CD4-positive, CD25-positive, alpha-beta regulatory T cell (primary cell): Measurements from ENCODE around the gene ZNRF3. TPM values are rescaled to one million over a fixed set of nuclear protein-coding genes. Genes with fewer than 3 reads are reported as not detected.

Experiments used
- ATAC-seq, 2 donors: fragments of 150-1000 bp; cut with Tn5 transposase; one replicate each; pipeline ENCODE4 v1.10.0; 2021; ENCODE audit warnings: low read depth in 2 of 2, moderate number of reproducible peaks in 2 of 2, moderate library complexity in 1 of 2
- DNase-seq, 3 donors: peaks; one replicate each; pipeline versions ENCODE4 v3.0.0 to v3.0.0-alpha.2; 2012 to 2022; ENCODE audit warnings: mixed read lengths in 1 of 3
- H3K27ac ChIP-seq: one replicate; pipeline ENCODE4 v1.7.0; 2013; ENCODE audit warnings: mild to moderate bottlenecking, low read length; ENCODE audit not compliant: insufficient read depth, poor library complexity, severe bottlenecking
- H3K27me3 ChIP-seq: one replicate; pipeline ENCODE4 v1.7.0; 2013; ENCODE audit warnings: low read length; ENCODE audit not compliant: control insufficient read depth, insufficient read depth
- H3K36me3 ChIP-seq: one replicate; pipeline ENCODE4 v1.7.0; 2013; ENCODE audit warnings: mild to moderate bottlenecking, low read length, moderate library complexity; ENCODE audit not compliant: control insufficient read depth, insufficient read depth
- H3K4me1 ChIP-seq: 2 replicates; pipeline ENCODE4 v1.7.0; 2013; ENCODE audit warnings: mild to moderate bottlenecking, low read length; ENCODE audit not compliant: insufficient read depth, control insufficient read depth, poor library complexity, severe bottlenecking
- H3K4me3 ChIP-seq: one replicate; pipeline ENCODE4 v1.7.0; 2013; ENCODE audit warnings: low read depth, mild to moderate bottlenecking, low read length, moderate library complexity
- H3K9me3 ChIP-seq, 2 experiments: 1 replicate in 1 of 2; 2 replicates in 1 of 2; pipeline ENCODE4 v1.7.0; 2013; ENCODE audit warnings: low read length in 2 of 2, mild to moderate bottlenecking in 1 of 2, moderate library complexity in 1 of 2; ENCODE audit not compliant: control insufficient read depth in 2 of 2
- H3K27ac Mint-ChIP-seq, 3 donors: one replicate each; pipeline ENCODE4 v1.8.0; 2020 to 2022; ENCODE audit warnings: mild to moderate bottlenecking in 3 of 3, mixed read lengths in 3 of 3, moderate library complexity in 2 of 3
- H3K27me3 Mint-ChIP-seq: one replicate; pipeline ENCODE4 v1.8.0; 2022; ENCODE audit warnings: mild to moderate bottlenecking, mixed read lengths
- H3K36me3 Mint-ChIP-seq: one replicate; pipeline ENCODE4 v1.8.0; 2020; ENCODE audit warnings: mixed read lengths
- H3K4me1 Mint-ChIP-seq, 4 donors: one replicate each; pipeline ENCODE4 v1.8.0; 2020 to 2022; ENCODE audit warnings: mixed read lengths in 4 of 4, mild to moderate bottlenecking in 1 of 4
- H3K4me3 Mint-ChIP-seq, 4 donors: one replicate each; pipeline ENCODE4 v1.8.0; 2020 to 2022; ENCODE audit warnings: mild to moderate bottlenecking in 4 of 4, mixed read lengths in 4 of 4, moderate library complexity in 3 of 4
- H3K9me3 Mint-ChIP-seq, 7 donors: one replicate each; pipeline ENCODE4 v1.8.0; 2020 to 2022; ENCODE audit warnings: mixed read lengths in 7 of 7, mild to moderate bottlenecking in 3 of 7, moderate library complexity in 2 of 7
- polyA plus RNA-seq, 4 donors: library from polyadenylated mRNA; unstranded; fragments of 300-500 nt; fragmentation: Illumina TruSeq; gene quantifications; one replicate each; pipeline ENCODE4 v1.2.3, GENCODE V29; 2021
- total RNA-seq: library from RNA; stranded (reverse); gene quantifications from one replicate; pipeline ENCODE4 v1.2.3, GENCODE V29; 2022

The ZNRF3 gene
- total and polyA plus RNA-seq, 5 donors from 2014 or later: 0.06 to 0.35 (median 0.24) TPM

- no peak overlapping the region for H3K27ac Mint-ChIP-seq
- no peak overlapping the region for H3K4me3 ChIP-seq
- no peak overlapping the region for H3K27ac ChIP-seq
- peaks cover 48% of the 10 kb centered on the region for H3K27me3 Mint-ChIP-seq
- H3K4me1 Mint-ChIP-seq: peaks cover 4 to 21% (median 14%) of the 10 kb centered on the region in 4 donors
- peaks cover 3% of the 10 kb centered on the region for H3K36me3 Mint-ChIP-seq
- H3K9me3 ChIP-seq: peaks cover 0 to 5% of the 10 kb centered on the region in 2 experiments
- H3K36me3 ChIP-seq: no peaks in the 10 kb centered on the region
- H3K4me3 Mint-ChIP-seq: no peak overlapping the region
- H3K4me1 ChIP-seq: peaks cover 13% of the 10 kb centered on the region
- H3K9me3 Mint-ChIP-seq: peaks cover 2 to 12% (median 4%) of the 10 kb centered on the region in 7 donors
- DNase-seq (no peak), ATAC-seq (no peak)
- peaks cover 27% of the 10 kb centered on the region for H3K27me3 ChIP-seq
Measured at GRCh38 chr22:28951530-28951929, 68.2 kb downstream of the ZNRF3 start.

DNA sequence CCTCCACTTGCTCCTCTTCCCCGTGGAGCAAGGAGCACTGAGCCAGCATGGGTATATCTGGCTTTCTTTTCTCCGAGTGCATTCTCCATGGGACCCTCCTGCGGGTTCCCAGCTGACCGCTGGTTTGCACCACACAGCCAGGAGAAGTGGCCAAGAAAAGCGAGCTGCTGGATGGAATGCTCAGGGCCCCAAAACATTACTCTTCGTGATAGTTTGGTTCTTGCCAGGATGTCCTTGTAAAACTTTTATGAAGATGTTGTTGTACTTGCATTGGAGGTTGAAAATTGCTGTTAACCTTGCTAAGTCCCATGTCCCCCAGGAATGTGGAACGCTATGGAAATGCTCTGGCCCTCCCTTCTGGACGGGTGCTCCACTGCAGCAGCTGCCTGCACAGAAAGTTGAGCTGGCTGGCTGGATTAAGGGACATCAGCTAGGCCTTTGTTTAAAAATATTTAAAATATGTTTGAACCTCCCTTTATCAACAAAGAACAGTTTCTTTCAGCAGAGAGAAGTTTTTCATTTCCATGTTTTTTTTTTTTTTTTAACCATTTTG is 68.7 kb downstream of the ZNRF3 start:
- H3K27me3 Mint-ChIP-seq: peaks cover 48% of the 10 kb centered on the region
- peaks cover 0 to 7% (median 4%) of the 10 kb centered on the region in 7 donors for H3K9me3 Mint-ChIP-seq
- Histone ChIP-seq H3K36me3 (no peaks in the 10 kb centered on the region), H3K27me3 (peaks cover 27% of the 10 kb centered on the region), H3K9me3 (peaks cover 0 to 2% of the 10 kb centered on the region in 2 experiments), H3K4me1 (peaks cover 15% of the 10 kb centered on the region), H3K27ac (no peak overlapping the region), H3K4me3 (no peak overlapping the region)
- ATAC-seq: no peak
- DNase-seq: no peak
- no peak overlapping the region for H3K27ac Mint-ChIP-seq
- H3K36me3 Mint-ChIP-seq: no peaks in the 10 kb centered on the region
- H3K4me1 Mint-ChIP-seq: peaks cover 4 to 26% (median 15%) of the 10 kb centered on the region in 4 donors
- H3K4me3 Mint-ChIP-seq: no peak overlapping the region

DNA sequence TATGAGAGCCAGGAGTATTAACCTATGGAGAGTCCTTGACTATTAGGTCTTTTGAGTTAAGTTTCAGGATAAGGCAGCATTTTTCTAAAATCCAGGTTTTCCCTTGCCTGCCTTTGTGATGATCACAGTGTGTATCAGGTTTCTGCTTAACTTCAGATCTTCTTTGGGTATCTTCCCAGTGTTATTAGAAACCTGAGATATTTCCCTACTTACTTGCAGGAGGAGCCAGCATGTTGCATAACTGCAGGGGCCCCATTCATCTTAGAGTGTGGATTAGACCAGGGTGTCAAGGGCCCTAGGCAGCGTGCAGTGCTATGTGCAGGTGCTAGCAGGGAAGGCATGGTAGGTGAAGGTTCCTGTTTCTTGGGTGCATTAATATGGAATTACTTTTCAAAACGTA is 69.5 kb downstream of the ZNRF3 start:
- Mint-ChIP-seq H3K4me3 (no peak overlapping the region), H3K4me1 (peaks cover 4 to 27% (median 15%) of the 10 kb centered on the region in 4 donors), H3K27me3 (peaks cover 48% of the 10 kb centered on the region), H3K36me3 (no peaks in the 10 kb centered on the region), H3K9me3 (peaks cover 0 to 6% (median 2%) of the 10 kb centered on the region in 7 donors), H3K27ac (no peak overlapping the region)
- no peak overlapping the region for H3K4me3 ChIP-seq
- H3K27ac ChIP-seq: no peak overlapping the region
- ATAC-seq (no peak), DNase-seq (no peak)
- no peaks in the 10 kb centered on the region for H3K9me3 ChIP-seq
- H3K4me1 ChIP-seq: peaks cover 15% of the 10 kb centered on the region
- H3K36me3 ChIP-seq: no peaks in the 10 kb centered on the region
- peaks cover 28% of the 10 kb centered on the region for H3K27me3 ChIP-seq

DNA sequence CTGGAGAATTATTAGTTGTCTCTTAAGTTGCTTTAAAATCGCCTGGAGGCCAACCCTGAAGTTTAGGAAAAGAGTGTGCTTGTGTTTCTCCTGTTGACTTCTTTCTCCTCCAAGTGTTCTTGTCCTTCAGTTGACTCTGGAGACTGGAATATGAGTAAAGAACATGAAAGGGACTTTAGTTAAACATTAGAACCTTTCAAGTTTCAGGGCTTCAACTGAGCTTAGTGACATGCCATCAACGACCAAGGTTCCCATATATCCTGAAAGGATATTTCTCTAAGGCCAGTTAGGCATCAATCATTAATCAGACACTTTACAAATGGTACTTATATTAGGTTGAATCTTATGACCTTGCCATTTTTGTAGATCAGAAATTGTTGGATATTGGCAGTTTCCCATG is 70.0 kb downstream of the ZNRF3 start:
- Mint-ChIP-seq H3K9me3 (peaks cover 0 to 6% (median 1%) of the 10 kb centered on the region in 7 donors), H3K27me3 (peaks cover 51% of the 10 kb centered on the region), H3K36me3 (peaks cover 4% of the 10 kb centered on the region), H3K4me1 (peaks cover 4 to 27% (median 15%) of the 10 kb centered on the region in 4 donors), H3K27ac (no peak overlapping the region), H3K4me3 (no peak overlapping the region)
- no peaks in the 10 kb centered on the region for H3K9me3 ChIP-seq
- no peak overlapping the region for H3K27ac ChIP-seq
- peaks cover 28% of the 10 kb centered on the region for H3K27me3 ChIP-seq
- no peaks in the 10 kb centered on the region for H3K36me3 ChIP-seq
- H3K4me1 ChIP-seq: peaks cover 15% of the 10 kb centered on the region
- DNase-seq: no peak
- ATAC-seq: no peak
- no peak overlapping the region for H3K4me3 ChIP-seq

- DNase-seq (no peak), ATAC-seq (no peak)
- Mint-ChIP-seq H3K27me3 (peaks cover 53% of the 10 kb centered on the region), H3K9me3 (peaks cover 0 to 4% (median 0%) of the 10 kb centered on the region in 7 donors), H3K4me3 (no peak overlapping the region), H3K27ac (no peak overlapping the region), H3K36me3 (peaks cover 5% of the 10 kb centered on the region), H3K4me1 (peaks cover 4 to 27% (median 15%) of the 10 kb centered on the region in 4 donors)
- Histone ChIP-seq H3K9me3 (no peaks in the 10 kb centered on the region), H3K36me3 (no peaks in the 10 kb centered on the region), H3K4me1 (peaks cover 15% of the 10 kb centered on the region), H3K27me3 (peaks cover 28% of the 10 kb centered on the region), H3K4me3 (no peak overlapping the region), H3K27ac (no peak overlapping the region)
Measured at GRCh38 chr22:28953976-28954880, 70.9 kb downstream of the ZNRF3 start.

GRCh38 chr22:28955817-28956216 is 72.4 kb downstream of the ZNRF3 start:
- peaks cover 8% of the 10 kb centered on the region for H3K36me3 Mint-ChIP-seq
- no peak overlapping the region for H3K27ac Mint-ChIP-seq
- Histone ChIP-seq H3K4me1 (peaks cover 15% of the 10 kb centered on the region), H3K27me3 (peaks cover 21% of the 10 kb centered on the region), H3K36me3 (no peaks in the 10 kb centered on the region), H3K4me3 (no peak overlapping the region), H3K27ac (no peak overlapping the region), H3K9me3 (no peaks in the 10 kb centered on the region)
- H3K27me3 Mint-ChIP-seq: peaks cover 51% of the 10 kb centered on the region
- H3K4me3 Mint-ChIP-seq: peak overlapping the region; percentile 32 to 69 (median 49)
- H3K4me1 Mint-ChIP-seq: peaks cover 4 to 27% (median 14%) of the 10 kb centered on the region in 4 donors
- DNase-seq (peak; percentile 7 to 82 (median 62)), ATAC-seq (peak; percentile 52 to 78)
- peaks cover 0 to 4% (median 0%) of the 10 kb centered on the region in 7 donors for H3K9me3 Mint-ChIP-seq

DNA sequence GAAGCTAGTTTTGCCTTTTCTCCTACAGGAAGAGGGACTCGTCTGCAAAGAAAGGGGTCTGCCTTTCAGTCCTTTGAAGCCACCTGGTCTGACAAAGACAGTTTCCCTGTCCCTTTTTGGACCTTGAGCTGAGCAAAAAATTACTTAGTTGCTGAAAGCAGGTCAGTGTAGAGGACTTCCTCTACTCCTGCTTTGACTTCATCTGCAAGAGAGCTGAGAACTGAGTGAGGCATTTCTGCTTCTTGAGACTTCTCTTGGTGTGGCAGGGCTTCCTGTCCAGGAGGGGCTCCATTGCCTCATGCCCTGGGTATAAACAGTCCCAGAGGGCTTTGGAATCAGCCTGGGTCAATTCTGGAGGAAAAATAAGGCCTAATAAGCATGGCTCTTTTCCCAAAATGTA is 73.1 kb downstream of the ZNRF3 start:
- H3K27me3 ChIP-seq: peaks cover 19% of the 10 kb centered on the region
- H3K9me3 ChIP-seq: no peaks in the 10 kb centered on the region
- no peak overlapping the region for H3K27ac Mint-ChIP-seq
- H3K36me3 ChIP-seq: no peaks in the 10 kb centered on the region
- peaks cover 15% of the 10 kb centered on the region for H3K4me1 ChIP-seq
- H3K36me3 Mint-ChIP-seq: peaks cover 8% of the 10 kb centered on the region
- H3K27me3 Mint-ChIP-seq: peaks cover 50% of the 10 kb centered on the region
- H3K4me3 ChIP-seq: no peak overlapping the region
- peaks cover 4 to 27% (median 15%) of the 10 kb centered on the region in 4 donors for H3K4me1 Mint-ChIP-seq
- peaks cover 0 to 4% (median 0%) of the 10 kb centered on the region in 7 donors for H3K9me3 Mint-ChIP-seq
- H3K27ac ChIP-seq: no peak overlapping the region
- peak overlapping the region in 2 of 4 donors; percentile 53 to 54 for H3K4me3 Mint-ChIP-seq
- ATAC-seq: no peak
- no peak for DNase-seq
